WI38 (cell line): ENCODE measurements around the gene SLC22A13.

Source experiments
- H3K4me3 ChIP-seq: 2 replicates; pipeline ENCODE4 v1.5.1; 2011; ENCODE audit warnings: low read depth, mild to moderate bottlenecking, control low read depth, low read length
- TF ChIP-seq, protein P1 (sequence below): IDR thresholded peaks from 2 replicates; pipeline ENCODE4 v1.5.1; 2012; ENCODE audit warnings: low read depth, mild to moderate bottlenecking, control low read depth, low read length

SLC22A13 gene

DNA sequence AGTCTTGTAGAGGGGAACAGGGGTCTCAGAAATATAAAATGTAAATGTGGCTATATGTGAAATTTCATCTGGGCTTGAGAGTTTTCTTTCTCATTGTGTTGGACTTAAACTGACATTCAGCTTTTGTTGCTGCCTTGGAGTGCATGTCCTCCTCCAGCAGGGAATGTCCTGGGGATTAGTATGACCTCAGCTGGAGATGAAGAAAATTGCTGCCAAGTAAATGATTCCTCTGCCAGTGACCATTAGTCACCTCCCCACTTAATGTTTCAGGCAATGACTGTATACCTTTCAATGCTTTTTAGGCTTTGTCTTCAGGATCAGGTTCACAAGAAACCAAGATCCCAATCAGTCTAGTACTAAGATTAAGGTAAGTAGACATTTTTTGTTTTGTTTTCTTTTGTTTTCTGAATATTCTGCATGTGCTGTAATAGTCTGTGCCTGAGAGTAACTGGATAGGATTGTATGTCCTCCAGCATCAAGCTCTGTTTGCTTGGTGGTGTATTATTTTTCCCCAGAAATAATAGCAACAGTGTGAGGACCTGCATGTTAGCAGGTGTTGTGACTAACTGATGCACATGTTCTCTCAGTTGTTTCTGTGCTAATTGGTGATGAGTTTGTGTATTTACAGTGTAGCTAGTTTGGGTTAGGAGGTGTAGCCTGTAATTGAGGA lies 18.1 kb upstream of the SLC22A13 start:
- no peak overlapping the region for H3K4me3 ChIP-seq
- TF ChIP-seq, protein P1, sequence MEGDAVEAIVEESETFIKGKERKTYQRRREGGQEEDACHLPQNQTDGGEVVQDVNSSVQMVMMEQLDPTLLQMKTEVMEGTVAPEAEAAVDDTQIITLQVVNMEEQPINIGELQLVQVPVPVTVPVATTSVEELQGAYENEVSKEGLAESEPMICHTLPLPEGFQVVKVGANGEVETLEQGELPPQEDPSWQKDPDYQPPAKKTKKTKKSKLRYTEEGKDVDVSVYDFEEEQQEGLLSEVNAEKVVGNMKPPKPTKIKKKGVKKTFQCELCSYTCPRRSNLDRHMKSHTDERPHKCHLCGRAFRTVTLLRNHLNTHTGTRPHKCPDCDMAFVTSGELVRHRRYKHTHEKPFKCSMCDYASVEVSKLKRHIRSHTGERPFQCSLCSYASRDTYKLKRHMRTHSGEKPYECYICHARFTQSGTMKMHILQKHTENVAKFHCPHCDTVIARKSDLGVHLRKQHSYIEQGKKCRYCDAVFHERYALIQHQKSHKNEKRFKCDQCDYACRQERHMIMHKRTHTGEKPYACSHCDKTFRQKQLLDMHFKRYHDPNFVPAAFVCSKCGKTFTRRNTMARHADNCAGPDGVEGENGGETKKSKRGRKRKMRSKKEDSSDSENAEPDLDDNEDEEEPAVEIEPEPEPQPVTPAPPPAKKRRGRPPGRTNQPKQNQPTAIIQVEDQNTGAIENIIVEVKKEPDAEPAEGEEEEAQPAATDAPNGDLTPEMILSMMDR, result peak; percentile 21

DNA sequence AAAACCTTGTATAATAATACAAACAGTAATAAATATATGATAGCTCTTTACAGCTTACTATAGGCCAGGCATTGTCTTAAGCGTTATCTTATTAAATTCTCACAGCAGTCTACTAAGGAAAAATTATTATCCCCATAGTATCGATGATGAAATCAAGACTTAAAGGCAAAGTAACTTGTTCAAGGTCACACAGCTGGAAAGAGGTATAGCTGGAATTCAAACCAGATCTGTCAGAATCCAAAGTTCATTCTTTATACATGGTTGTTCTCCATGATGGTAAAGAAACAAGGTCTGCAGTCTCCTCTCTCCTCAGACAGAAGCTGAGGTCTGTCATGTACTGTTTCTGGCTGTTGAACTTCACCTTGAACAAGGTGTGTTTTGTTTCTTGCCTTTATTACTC lies 15.4 kb upstream of the SLC22A13 start:
- TF ChIP-seq, protein P1, result no peak
- no peak overlapping the region for H3K4me3 ChIP-seq

DNA sequence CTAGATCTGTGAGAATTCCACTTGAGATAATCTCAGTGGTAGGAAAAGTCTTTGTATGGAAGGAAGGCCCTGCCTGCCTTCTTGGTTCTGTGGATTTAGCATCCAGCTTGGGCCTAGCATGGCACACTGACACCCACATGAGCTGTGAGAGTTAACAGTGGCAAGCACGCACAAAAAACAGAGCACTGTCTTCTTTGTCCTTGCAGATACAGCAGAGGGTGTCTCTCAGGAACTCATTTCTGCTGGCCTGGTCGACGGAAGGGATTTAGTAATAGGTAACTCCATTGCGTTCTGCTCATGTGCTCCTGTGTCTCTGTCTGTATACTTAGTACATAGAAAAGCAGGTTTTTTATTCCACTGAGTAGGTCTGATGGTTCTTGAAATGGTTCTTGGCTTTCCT lies 14.4 kb upstream of the SLC22A13 start:
- TF ChIP-seq, protein P1, result no peak
- H3K4me3 ChIP-seq, result no peak overlapping the region

DNA sequence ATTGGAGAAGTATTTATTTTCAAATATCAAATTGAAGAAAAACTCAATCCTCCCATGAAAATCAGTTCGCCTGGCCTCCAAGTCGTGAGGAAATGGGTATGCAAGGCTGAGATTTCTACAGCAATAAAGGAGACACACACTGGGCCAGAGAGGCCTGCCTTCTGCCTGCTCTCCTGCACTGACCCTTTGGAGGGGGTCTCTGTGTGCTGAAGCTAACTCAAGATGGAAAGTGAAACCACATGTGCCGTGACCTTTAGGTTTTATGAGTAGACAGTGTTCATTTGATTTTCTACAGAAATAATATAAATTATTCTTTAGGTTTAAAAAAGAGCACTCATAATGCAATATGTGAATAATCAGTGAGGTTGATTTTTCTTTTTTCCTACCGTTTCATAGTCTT lies 11.9 kb upstream of the SLC22A13 start:
- TF ChIP-seq, protein P1, result no peak
- H3K4me3 ChIP-seq, result no peak overlapping the region

DNA sequence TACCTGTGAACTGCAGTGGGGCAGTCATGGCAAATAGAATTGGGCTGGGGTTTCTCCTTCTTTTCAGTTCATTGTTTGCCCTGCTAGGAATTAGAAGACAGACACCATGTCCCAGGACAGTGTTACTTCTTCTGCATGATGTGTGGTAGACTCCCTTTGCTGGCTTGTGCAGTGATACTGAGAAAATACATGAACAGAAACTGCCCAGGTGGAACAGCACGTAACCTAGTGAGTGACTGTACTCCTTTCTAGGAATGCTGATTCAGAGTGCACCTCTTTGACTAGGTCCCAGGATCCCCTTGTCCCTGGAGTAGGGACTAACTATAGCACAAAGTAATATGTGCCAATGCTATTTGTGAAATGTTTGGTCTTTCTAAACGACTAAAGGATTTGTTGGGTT lies 10.7 kb upstream of the SLC22A13 start:
- TF ChIP-seq, protein P1, result no peak

DNA sequence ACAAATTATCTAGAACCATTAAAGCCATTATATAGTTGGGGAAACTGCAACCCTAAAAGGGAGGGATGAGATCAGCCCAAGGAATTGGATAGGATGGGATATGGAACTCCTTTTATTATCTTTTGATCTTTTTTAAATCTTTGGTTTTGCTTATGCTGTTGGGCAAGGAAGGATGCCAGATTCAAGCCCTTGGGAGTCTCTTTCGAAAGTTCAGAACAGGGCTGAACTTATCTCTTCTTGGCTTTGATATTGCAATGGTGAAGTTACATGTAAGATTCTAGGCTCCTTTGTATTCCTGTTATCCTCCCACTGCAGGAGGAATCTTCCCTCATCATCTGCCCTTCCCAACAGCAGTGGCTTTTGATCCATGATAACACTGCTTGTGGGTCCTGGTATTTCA lies 10.0 kb upstream of the SLC22A13 start:
- H3K4me3 ChIP-seq, result no peak overlapping the region
- TF ChIP-seq, protein P1, result no peak

More for the DNA sequence above, 10.7 kb upstream of the SLC22A13 start:
- no peak overlapping the region for H3K4me3 ChIP-seq

DNA sequence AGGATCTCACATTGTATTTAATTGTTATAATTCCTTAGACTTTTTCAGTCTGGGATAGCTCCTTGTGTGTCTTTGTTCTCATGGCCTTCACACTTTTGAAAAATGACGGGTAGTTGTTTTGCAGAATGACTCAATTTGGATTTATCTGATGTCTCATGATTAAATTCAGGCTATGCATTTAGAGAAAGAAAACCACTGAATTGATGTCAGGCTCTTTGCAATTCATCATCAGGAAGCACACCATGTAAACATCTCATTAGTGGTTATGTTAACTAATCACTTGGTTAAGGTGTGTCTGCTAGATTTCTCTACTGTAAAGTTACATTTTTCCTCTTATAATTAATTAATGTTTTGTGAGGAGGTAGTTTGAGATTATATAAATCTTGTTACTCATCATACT lies 8.0 kb upstream of the SLC22A13 start:
- H3K4me3 ChIP-seq, result no peak overlapping the region
- TF ChIP-seq, protein P1, result no peak
